HUDEP-2 (cell line): ENCODE data around the gene APCDD1L.
A peak's percentile ranks its signal among the peaks of the same experiment; 100 is the strongest.
"Not testable (repeated sequence)": the region's sequence is repeated elsewhere in the genome, so short reads cannot be mapped to it uniquely, and the experiment has no call there.

Source experiments
- DNase-seq, 76 experiments: peaks; one replicate each; lab custom pipeline; 2025; ENCODE audit not compliant: unreplicated experiment in 76 of 76; lab: John Stamatoyannopoulos, UW

APCDD1L gene

GRCh38 chr20:58420798-58421496 is 94.3 kb downstream of the APCDD1L start:
- DNase-seq, result peak in 9 of 76 experiments; percentile 3 to 33 (median 12)

GRCh38 chr20:58418949-58419748 is 96.0 kb downstream of the APCDD1L start:
- no peak for DNase-seq

- no peak for DNase-seq
Measured at GRCh38 chr20:58417438-58417837, 97.8 kb downstream of the APCDD1L start.

DNA sequence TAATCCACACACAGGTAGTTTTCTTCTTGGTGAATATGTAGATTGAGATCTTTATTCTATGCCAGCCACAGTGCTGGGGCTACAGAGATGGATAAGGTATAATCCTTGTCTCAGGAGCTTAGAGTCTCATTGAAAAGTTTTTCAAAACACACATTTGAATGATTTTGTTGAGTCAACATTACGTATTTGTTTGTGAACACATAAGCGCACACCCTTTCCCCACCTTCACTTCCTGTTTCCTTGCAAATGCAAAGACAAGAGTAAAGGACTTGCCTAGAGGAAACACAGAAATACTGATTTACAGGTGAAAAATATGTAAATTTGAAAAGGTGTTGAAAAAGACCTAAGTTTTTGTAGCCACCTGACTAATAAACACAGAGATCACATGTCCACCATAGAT is 98.4 kb downstream of the APCDD1L start:
- no peak for DNase-seq

- DNase-seq, result no peak
Measured at GRCh38 chr20:58416057-58416456, 99.1 kb downstream of the APCDD1L start.

DNA sequence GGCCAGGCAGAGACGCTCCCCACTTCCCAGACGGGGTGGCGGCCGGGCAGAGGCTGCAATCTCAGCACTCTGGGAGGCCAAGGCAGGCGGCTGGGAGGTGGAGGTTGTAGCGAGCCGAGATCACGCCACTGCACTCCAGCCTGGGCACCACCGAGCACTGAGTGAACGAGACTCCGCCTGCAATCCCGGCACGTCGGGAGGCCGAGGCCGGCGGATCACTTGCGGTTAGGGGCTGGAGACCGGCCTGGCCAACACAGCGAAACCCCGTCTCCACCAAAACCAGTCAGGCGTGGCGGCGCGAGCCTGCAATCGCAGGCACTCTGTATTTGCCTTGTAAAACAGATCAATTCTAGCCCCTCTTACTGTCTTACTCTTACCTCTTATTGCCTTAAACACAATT is 100.4 kb downstream of the APCDD1L start:
- not testable (repeated sequence) for DNase-seq

DNA sequence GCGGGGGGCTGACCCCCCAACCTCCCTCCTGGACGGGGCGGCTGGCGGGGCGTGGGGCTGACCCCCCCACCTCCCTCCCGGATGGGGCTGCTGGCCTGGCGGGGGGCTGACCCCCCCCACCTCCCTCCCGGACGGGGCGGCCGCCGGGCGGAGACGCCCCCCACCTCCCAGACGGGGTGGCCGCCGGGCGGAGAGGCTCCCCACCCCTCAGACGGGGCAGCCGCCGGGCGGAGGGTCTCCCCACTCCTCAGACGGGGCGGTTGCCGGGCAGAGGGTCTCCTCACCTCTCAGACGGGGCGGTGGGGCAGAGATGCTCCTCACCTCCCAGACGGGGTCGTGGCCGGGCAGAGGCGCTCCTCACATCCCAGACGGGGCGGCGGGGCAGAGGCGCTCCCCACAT is 101.0 kb downstream of the APCDD1L start:
- DNase-seq, result not testable (repeated sequence)
